Neural progenitor cell (in vitro differentiated cells): Measurements from ENCODE around the gene SPON1.

Source experiments
- EZH2 ChIP-seq: fragments of 200-600 bp; sonication (generic); IDR thresholded peaks from 2 replicates; pipeline ENCODE4 v1.6.1; 2017; ENCODE audit warnings: antibody characterized with exemption, mild to moderate bottlenecking, moderate library complexity
- EZH2phosphoT487 ChIP-seq: fragments of 200-600 bp; sonication (generic); IDR thresholded peaks from 2 replicates; pipeline ENCODE4 v1.6.1; 2017; ENCODE audit warnings: antibody characterized with exemption
- TF ChIP-seq, protein P1 (sequence below): fragments of 200-600 bp; sonication (generic); IDR thresholded peaks from 2 replicates; pipeline ENCODE4 v1.5.1; 2017; ENCODE audit warnings: antibody characterized with exemption, mild to moderate bottlenecking

DNA sequence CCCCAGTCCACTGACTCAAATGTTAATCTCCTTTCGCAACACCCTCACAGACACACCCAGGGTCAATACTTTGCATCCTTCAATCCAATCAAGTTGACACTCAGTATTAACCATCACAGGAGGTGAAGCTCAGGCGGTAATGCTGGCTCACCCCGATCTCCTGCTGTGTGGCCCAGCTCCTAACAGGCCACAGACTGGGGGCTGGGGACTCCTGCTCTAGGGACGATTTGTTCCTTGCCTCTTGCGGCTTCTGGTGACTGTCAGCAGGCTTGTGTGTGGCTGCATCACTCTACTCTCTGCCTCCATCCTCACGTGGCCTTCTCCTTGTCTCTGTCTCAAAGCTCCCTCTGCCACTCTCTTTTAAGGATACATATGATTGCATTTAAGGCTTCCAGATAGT, 45.0 kb downstream of the SPON1 start:
- TF ChIP-seq, protein P1, sequence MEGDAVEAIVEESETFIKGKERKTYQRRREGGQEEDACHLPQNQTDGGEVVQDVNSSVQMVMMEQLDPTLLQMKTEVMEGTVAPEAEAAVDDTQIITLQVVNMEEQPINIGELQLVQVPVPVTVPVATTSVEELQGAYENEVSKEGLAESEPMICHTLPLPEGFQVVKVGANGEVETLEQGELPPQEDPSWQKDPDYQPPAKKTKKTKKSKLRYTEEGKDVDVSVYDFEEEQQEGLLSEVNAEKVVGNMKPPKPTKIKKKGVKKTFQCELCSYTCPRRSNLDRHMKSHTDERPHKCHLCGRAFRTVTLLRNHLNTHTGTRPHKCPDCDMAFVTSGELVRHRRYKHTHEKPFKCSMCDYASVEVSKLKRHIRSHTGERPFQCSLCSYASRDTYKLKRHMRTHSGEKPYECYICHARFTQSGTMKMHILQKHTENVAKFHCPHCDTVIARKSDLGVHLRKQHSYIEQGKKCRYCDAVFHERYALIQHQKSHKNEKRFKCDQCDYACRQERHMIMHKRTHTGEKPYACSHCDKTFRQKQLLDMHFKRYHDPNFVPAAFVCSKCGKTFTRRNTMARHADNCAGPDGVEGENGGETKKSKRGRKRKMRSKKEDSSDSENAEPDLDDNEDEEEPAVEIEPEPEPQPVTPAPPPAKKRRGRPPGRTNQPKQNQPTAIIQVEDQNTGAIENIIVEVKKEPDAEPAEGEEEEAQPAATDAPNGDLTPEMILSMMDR, result no peak
- TF ChIP-seq EZH2 (no peak), EZH2phosphoT487 (no peak)
